ENCODE measurements around the gene PTPN23. TPM values are rescaled to one million over a fixed set of nuclear protein-coding genes. Genes with fewer than 3 reads are reported as not detected.

The PTPN23 gene
- total and polyA plus RNA-seq, 2 of the 8 experiments (the other 6 are each of a cell fraction or from before 2014, with no cell fraction given): 2.9 to 46.7 TPM

DNA sequence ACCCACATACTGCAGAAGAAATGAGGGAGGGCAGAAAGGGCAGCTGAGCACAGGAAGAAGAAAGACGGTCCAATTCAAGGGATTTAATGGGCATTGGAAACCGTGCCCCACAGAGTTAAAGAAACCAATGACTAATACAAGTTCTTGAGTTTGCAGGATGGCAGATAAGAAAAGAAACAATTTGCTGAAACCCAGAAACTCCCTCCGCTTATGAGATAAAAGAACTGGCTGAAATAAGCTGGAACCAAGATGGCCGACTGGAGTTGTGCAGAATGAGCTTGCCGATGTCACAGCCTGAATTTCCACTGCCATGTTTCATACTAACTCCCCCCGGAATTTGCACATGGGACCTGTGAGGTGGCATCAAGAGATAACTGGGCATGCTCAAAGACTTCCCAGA is 47.8 kb downstream of the PTPN23 start:
- H3K18ac ChIP-seq (ENCODE audit: extremely low read depth, low read length): no peak overlapping the region
- H3K27me3 ChIP-seq (replicated peaks in 1 of 4; ENCODE audit: control insufficient read depth in 3 of 4, extremely low read depth in 1 of 4, insufficient read depth in 3 of 4, low read length in 3 of 4): no peaks in the 10 kb centered on the region
- DNase-seq (ENCODE audit: low read depth in 1 of 2, low spot score in 2 of 2) (no peak), FAIRE-seq (no peak)
- peaks cover 0 to 8% of the 10 kb centered on the region in 2 experiments for H4K20me1 ChIP-seq (replicated peaks in 1 of 2; ENCODE audit: control insufficient read depth in 1 of 2, insufficient read depth in 2 of 2, low read length in 2 of 2)
- no peak overlapping the region for H2AFZ ChIP-seq (ENCODE audit: low read length)
- no peak overlapping the region for H4K91ac ChIP-seq (replicated peaks; ENCODE audit: insufficient read length, low read length)
- H2AK5ac ChIP-seq (ENCODE audit: low read depth, low read length): no peak overlapping the region
- H4K5ac ChIP-seq (ENCODE audit: insufficient read length, low read depth, low read length): no peak overlapping the region
- H2BK5ac ChIP-seq (ENCODE audit: low read depth, low read length): no peak overlapping the region
- H3K56ac ChIP-seq (replicated peaks; ENCODE audit: insufficient read length, low read depth, low read length): no peak overlapping the region
- H3K4ac ChIP-seq (replicated peaks; ENCODE audit: insufficient read length, low read depth, low read length): no peak overlapping the region
- CTCF ChIA-PET (ENCODE audit: partially characterized antibody): interaction anchor here (1.2 to 8.5 kb wide), 3 partner anchors 6 to 47 kb away, joined by 3 to 66 read pairs (median 4); partner anchors contain the start of gene SCAP
- 0 out of 2 replicates have a peak, but pooled peaks cover 2% of the 10 kb centered on the region for H3K79me1 ChIP-seq (ENCODE audit: low read depth, low read length)
- H3K79me2 ChIP-seq (ENCODE audit: control insufficient read depth in 1 of 2, insufficient read depth in 2 of 2, low read length in 2 of 2): no peaks in the 10 kb centered on the region
- no peaks in the 10 kb centered on the region for H3K9me3 ChIP-seq (ENCODE audit: insufficient read depth in 2 of 2, low read depth in 1 of 2, low read length in 1 of 2)
- H3K14ac ChIP-seq (ENCODE audit: insufficient read length): no peak overlapping the region
- no peak overlapping the region for H3K9ac ChIP-seq (replicated peaks in 1 of 4; ENCODE audit: extremely low read depth in 1 of 4, low read depth in 3 of 4, low read length in 3 of 4)
- POLR2A ChIA-PET (ENCODE audit: partially characterized antibody): no interaction called here
- H3K4me1 ChIP-seq (replicated peaks in 1 of 4; ENCODE audit: control insufficient read depth in 3 of 4, insufficient read depth in 4 of 4, low read length in 3 of 4): peaks cover 0 to 3% (median 0%) of the 10 kb centered on the region in 4 experiments; a peak in 1 of 7 replicates
- no peak overlapping the region for H3K4me2 ChIP-seq (ENCODE audit: insufficient read depth in 1 of 2, low read depth in 2 of 2, low read length in 2 of 2)
- no peak overlapping the region for H2BK120ac ChIP-seq (replicated peaks; ENCODE audit: low read depth, low read length)
- H3K23ac ChIP-seq (ENCODE audit: insufficient read length): no peak overlapping the region
- WGBS, 2 experiments (ENCODE audit: extremely low coverage in 1 of 2, insufficient coverage in 1 of 2, insufficient read length in 1 of 2, insufficient replicate concordance in 2 of 2, low coverage in 1 of 2, low lambda C conversion rate in 2 of 2, missing lambda C conversion rate in 1 of 2): 81% methylated on average over 6 of the region's 6 CpGs; no CpG with 5 or more reads in 1 of the 2 experiments
- no peaks in the 10 kb centered on the region for H3K23me2 ChIP-seq (ENCODE audit: low read depth, low read length)
- no peak overlapping the region for H2BK20ac ChIP-seq (ENCODE audit: low read length)
- no peak overlapping the region for H2BK12ac ChIP-seq (ENCODE audit: low read depth, low read length)
- peak; percentile 58; the same call in 1 of the 2 replicates for TF ChIP-seq YY1 (IDR thresholded peaks at IDR 0.05; ENCODE audit: low read depth, low read length)
- TF ChIP-seq SAP30 (IDR thresholded peaks at IDR 0.05; ENCODE audit: insufficient read depth, insufficient replicate concordance, low read length): no peak
- no peak overlapping the region for H3K27ac ChIP-seq (ENCODE audit: low read depth, low read length)
- no peak overlapping the region for H4K8ac ChIP-seq (ENCODE audit: extremely low read depth, insufficient read depth, low read length)
- peaks cover 9 to 27% (median 22%) of the 10 kb centered on the region in 4 experiments; a peak in 7 of 8 replicates for H3K36me3 ChIP-seq (ENCODE audit: control insufficient read depth in 2 of 4, insufficient read depth in 4 of 4, low read length in 3 of 4)
- no peak overlapping the region for H3K4me3 ChIP-seq (ENCODE audit: extremely low read depth in 1 of 4, insufficient read depth in 2 of 4, low read depth in 3 of 4, low read length in 4 of 4)
- H2BK15ac ChIP-seq (ENCODE audit: low read length): no peak overlapping the region
